HFF-Myc (cell line): ENCODE data around the gene VPS4A.
"Not testable (repeated sequence)": the region's sequence is repeated elsewhere in the genome, so short reads cannot be mapped to it uniquely, and the experiment has no call there.

ENCODE experiments used
- DNase-seq: peaks from one replicate; pipeline ENCODE4 v3.0.0-alpha.2; 2011; ENCODE audit warnings: low read depth; ENCODE audit errors: extremely low read depth
- H3K4me3 ChIP-seq: replicated peaks from 2 replicates; pipeline ENCODE4 v1.5.1; 2011; ENCODE audit warnings: low read depth, mild to moderate bottlenecking, control low read depth, low read length
- CTCF ChIP-seq: IDR thresholded peaks from 2 replicates; pipeline ENCODE4 v1.5.1; 2012; ENCODE audit warnings: mild to moderate bottlenecking, low read depth, low read length, control low read depth; ENCODE audit errors: missing control alignments

VPS4A gene

GRCh38 chr16:69293401-69293800 lies 17.7 kb upstream of the VPS4A start:
- no peak for TF ChIP-seq CTCF
- no peak for DNase-seq
- H3K4me3 ChIP-seq: no peak overlapping the region

DNA sequence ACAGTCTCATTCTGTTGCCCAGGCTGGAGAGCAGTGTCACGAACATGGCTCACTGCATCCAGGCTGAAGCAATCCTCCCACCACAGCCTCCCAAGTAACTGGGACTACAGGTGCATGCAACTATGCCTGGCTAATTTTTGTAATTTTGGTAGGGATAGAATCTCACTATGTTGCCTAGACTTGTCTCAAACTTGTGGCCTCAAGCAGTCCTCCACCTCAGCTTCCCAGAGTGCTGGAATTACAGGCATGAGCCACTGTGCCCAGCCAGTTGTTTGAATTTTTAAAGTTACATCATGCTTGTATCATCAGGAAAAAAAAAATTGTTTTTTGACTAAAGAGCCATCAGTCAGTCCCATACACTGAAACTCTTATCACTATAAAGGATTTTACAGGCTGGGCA lies 17.1 kb upstream of the VPS4A start:
- TF ChIP-seq CTCF: no peak
- DNase-seq: no peak
- no peak overlapping the region for H3K4me3 ChIP-seq

DNA sequence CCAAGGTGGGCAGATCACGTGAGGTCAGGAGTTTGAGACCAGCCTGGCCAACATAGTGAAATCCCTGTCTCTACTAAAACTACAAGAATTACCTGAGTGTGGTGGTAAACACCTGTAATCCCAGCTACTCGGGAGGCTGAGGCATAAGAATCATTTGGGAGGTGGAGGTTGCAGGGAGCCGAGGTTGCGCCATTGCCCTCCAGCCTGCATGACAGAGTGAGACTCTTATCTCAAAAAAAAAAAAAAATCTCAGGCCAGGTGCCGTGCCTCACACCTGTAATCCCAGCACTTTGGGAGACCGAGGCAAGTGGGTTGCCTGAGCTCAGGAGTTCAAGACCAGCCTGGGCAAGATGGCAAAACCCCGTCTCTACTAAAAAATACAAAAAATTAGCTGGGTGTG lies 14.4 kb upstream of the VPS4A start:
- not testable (repeated sequence) for H3K4me3 ChIP-seq, DNase-seq

- H3K4me3 ChIP-seq: no peak overlapping the region
- no peak for TF ChIP-seq CTCF
- no peak for DNase-seq
Observed at GRCh38 chr16:69298261-69298660, 12.9 kb upstream of the VPS4A start.

DNA sequence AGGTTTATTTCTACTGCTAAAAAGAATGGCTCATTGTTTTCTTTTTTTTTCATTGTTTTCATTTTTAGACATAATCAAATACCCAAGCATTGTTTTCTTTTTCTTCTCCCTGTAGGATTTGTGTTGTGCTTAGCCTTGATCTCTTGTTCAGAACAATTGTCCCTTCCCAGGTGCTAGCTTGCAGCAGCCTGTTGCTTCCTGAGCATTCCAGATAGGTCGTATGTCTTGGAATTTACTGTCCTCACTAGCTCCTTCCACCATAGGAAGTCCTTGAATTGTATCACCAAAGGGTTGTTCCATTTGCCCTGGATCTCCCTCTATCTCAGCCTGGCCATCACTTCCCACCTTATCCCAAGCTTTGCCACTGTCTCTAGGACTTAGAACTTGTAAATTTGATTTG lies 10.0 kb upstream of the VPS4A start:
- no peak for DNase-seq
- no peak overlapping the region for H3K4me3 ChIP-seq
- no peak for TF ChIP-seq CTCF

GRCh38 chr16:69301861-69302260 lies 9.3 kb upstream of the VPS4A start:
- no peak for DNase-seq
- no peak for TF ChIP-seq CTCF
- no peak overlapping the region for H3K4me3 ChIP-seq

DNA sequence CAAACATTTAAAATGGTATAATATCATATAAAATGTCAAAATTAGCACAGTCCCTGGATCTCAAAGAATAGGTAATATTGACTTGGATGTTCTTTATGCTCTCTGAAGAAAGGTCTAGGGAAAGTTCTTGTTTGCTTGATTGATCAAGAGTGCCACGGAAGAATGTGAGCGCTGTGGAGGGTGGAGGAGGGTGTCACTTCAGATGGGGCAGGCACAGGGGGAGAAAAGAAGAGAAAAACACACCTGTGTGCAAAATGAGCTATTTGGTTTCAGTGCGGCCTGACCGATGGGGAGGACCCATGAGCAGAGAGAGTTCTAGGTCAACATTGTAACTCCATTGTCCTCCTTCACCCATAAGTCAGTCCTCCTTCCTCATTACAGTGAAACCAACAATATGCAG lies 8.8 kb upstream of the VPS4A start:
- H3K4me3 ChIP-seq: no peak overlapping the region
- no peak for DNase-seq
- TF ChIP-seq CTCF: no peak
